NB4 (cell line): Measurements from ENCODE around the gene CEACAM6.

Experiments
- CTCF ChIP-seq: IDR thresholded peaks from one replicate; pipeline ENCODE4 v1.5.1; 2012; ENCODE audit warnings: low read depth, low read length
- MAX ChIP-seq: IDR thresholded peaks from 2 replicates; pipeline ENCODE4 v1.6.1; 2011; ENCODE audit warnings: low read depth, low read length
- POLR2A ChIP-seq: IDR thresholded peaks from 2 replicates; pipeline ENCODE4 v1.6.1; 2011; ENCODE audit warnings: mild to moderate bottlenecking; ENCODE audit not compliant: insufficient read length; ENCODE audit errors: extremely low read depth

- TF ChIP-seq CTCF: peak; percentile 50
- TF ChIP-seq POLR2A: no peak
- TF ChIP-seq MAX: no peak
These were observed 65.8 kb downstream of the CEACAM6 start for GRCh38 chr19:41821003-41821735.
